Measurements from ENCODE around the gene ATN1.

- TF ChIP-seq CTCF (IDR thresholded peaks at IDR 0.05), result peak; percentile 92 to 99 (median 98)
- TF ChIP-seq POLR2A (IDR thresholded peaks at IDR 0.05), result peak; percentile 84 to 91 (median 89)
Measured at GRCh38 chr12:6937481-6938352, 10.0 kb downstream of the ATN1 start.

Data from body of pancreas (tissue), 4 donors.